H9 (cell line): ENCODE measurements around the gene MSMO1. TPM values are rescaled to one million over a fixed set of nuclear protein-coding genes. Genes with fewer than 3 reads are reported as not detected.

Source experiments
- DNase-seq: peaks from one replicate; pipeline ENCODE4 v3.0.0-alpha.2; 2017
- H2AFZ ChIP-seq: one replicate; pipeline ENCODE4 v1.6.1; 2013; ENCODE audit warnings: mild to moderate bottlenecking, low read length, control low read depth, moderate library complexity
- H2AK5ac ChIP-seq: 2 replicates; pipeline ENCODE4 v1.6.1; 2013; ENCODE audit warnings: low read length, control low read depth, mixed read lengths; ENCODE audit not compliant: insufficient read length
- H2BK120ac ChIP-seq: one replicate; pipeline ENCODE4 v1.6.1; 2013; ENCODE audit warnings: low read depth, mild to moderate bottlenecking, low read length, control low read depth, inconsistent platforms; ENCODE audit not compliant: poor library complexity, severe bottlenecking
- H2BK12ac ChIP-seq: 2 replicates; pipeline ENCODE4 v1.6.1; 2013; ENCODE audit warnings: low read length, control low read depth, mixed read lengths, low read depth; ENCODE audit not compliant: insufficient read length
- H2BK15ac ChIP-seq: 2 replicates; pipeline ENCODE4 v1.6.1; 2013; ENCODE audit warnings: low read depth, low read length, control low read depth
- H2BK20ac ChIP-seq: one replicate; pipeline ENCODE4 v1.6.1; 2013; ENCODE audit warnings: low read depth, mild to moderate bottlenecking, low read length, control low read depth, inconsistent platforms; ENCODE audit not compliant: poor library complexity, severe bottlenecking
- H2BK5ac ChIP-seq: 2 replicates; pipeline ENCODE4 v1.6.1; 2013; ENCODE audit warnings: low read length, control low read depth, mixed read lengths; ENCODE audit not compliant: insufficient read length
- H3K14ac ChIP-seq: 2 replicates; pipeline ENCODE4 v1.6.1; 2013; ENCODE audit warnings: low read length, control low read depth; ENCODE audit not compliant: insufficient read depth
- H3K18ac ChIP-seq: 2 replicates; pipeline ENCODE4 v1.6.1; 2013; ENCODE audit warnings: low read depth, mild to moderate bottlenecking, mixed read lengths, low read length, control low read depth; ENCODE audit not compliant: insufficient read length
- H3K23ac ChIP-seq: 2 replicates; pipeline ENCODE4 v1.6.1; 2013; ENCODE audit warnings: low read length, control low read depth, mixed read lengths, low read depth; ENCODE audit not compliant: insufficient read length
- H3K23me2 ChIP-seq: 2 replicates; pipeline ENCODE4 v1.6.1; 2013; ENCODE audit warnings: low read depth, mild to moderate bottlenecking, mixed read lengths, low read length, control low read depth; ENCODE audit not compliant: insufficient read length, poor library complexity, severe bottlenecking
- H3K27ac ChIP-seq: 2 replicates; pipeline ENCODE4 v1.5.1; 2013; ENCODE audit warnings: low read length, control low read depth, mixed read lengths, low read depth; ENCODE audit not compliant: insufficient read length
- H3K27me3 ChIP-seq: 2 replicates; pipeline ENCODE4 v1.6.1; 2013; ENCODE audit warnings: low read length, control low read depth, inconsistent platforms; ENCODE audit not compliant: insufficient read depth
- H3K4ac ChIP-seq: 2 replicates; pipeline ENCODE4 v1.6.1; 2013; ENCODE audit warnings: low read depth, mild to moderate bottlenecking, control low read depth, inconsistent platforms, low read length, moderate library complexity
- H3K4me1 ChIP-seq: 2 replicates; pipeline ENCODE4 v1.6.1; 2013; ENCODE audit warnings: low read length, control low read depth, inconsistent platforms; ENCODE audit not compliant: insufficient read depth
- H3K4me2 ChIP-seq: 2 replicates; pipeline ENCODE4 v1.6.1; 2013; ENCODE audit warnings: low read length, control low read depth, mixed read lengths; ENCODE audit not compliant: insufficient read length, insufficient read depth
- H3K56ac ChIP-seq: 2 replicates; pipeline ENCODE4 v1.6.1; 2013; ENCODE audit warnings: low read depth, mild to moderate bottlenecking, mixed read lengths, low read length, control low read depth; ENCODE audit not compliant: insufficient read length
- H3K79me1 ChIP-seq: 2 replicates; pipeline ENCODE4 v1.6.1; 2013; ENCODE audit warnings: low read depth, mild to moderate bottlenecking, moderate library complexity, low read length, control low read depth, inconsistent platforms; ENCODE audit not compliant: insufficient read depth, poor library complexity, severe bottlenecking
- H3K79me2 ChIP-seq: 2 replicates; pipeline ENCODE4 v1.6.1; 2013; ENCODE audit warnings: low read length, control low read depth, inconsistent platforms; ENCODE audit not compliant: insufficient read depth
- H3K9ac ChIP-seq: 2 replicates; pipeline ENCODE4 v1.6.1; 2013; ENCODE audit warnings: low read length, control low read depth, mixed read lengths; ENCODE audit not compliant: insufficient read length; ENCODE audit errors: extremely low read depth
- H3K9me3 ChIP-seq: one replicate; pipeline ENCODE4 v1.6.1; 2013; ENCODE audit warnings: low read depth, low read length, inconsistent platforms; ENCODE audit not compliant: control insufficient read depth
- H3T11ph ChIP-seq: one replicate; pipeline ENCODE4 v1.6.1; 2013; ENCODE audit warnings: mild to moderate bottlenecking, low read length, control low read depth, inconsistent platforms
- H4K20me1 ChIP-seq: one replicate; pipeline ENCODE4 v1.6.1; 2013; ENCODE audit not compliant: control insufficient read depth, insufficient read length, insufficient read depth
- H4K5ac ChIP-seq: 2 replicates; pipeline ENCODE4 v1.6.1; 2013; ENCODE audit warnings: low read depth, mild to moderate bottlenecking, mixed read lengths, low read length, control low read depth; ENCODE audit not compliant: insufficient read length
- H4K8ac ChIP-seq: replicated peaks from 2 replicates; pipeline ENCODE4 v1.6.1; 2013; ENCODE audit warnings: low read length, control low read depth, mixed read lengths, low read depth; ENCODE audit not compliant: insufficient read length
- H4K91ac ChIP-seq: 2 replicates; pipeline ENCODE4 v1.6.1; 2013; ENCODE audit warnings: low read depth, mild to moderate bottlenecking, moderate library complexity, mixed read lengths, low read length, control low read depth; ENCODE audit not compliant: insufficient read length
- H3K27ac Mint-ChIP-seq, 3 experiments: 2 replicates in 2 of 3; 3 replicates in 1 of 3; pipeline ENCODE4 v1.8.0; 2020 to 2021; ENCODE audit warnings: mixed read lengths in 3 of 3, mild to moderate bottlenecking in 1 of 3, moderate library complexity in 1 of 3
- H3K27me3 Mint-ChIP-seq: 2 replicates; pipeline ENCODE4 v1.8.0; 2021; ENCODE audit warnings: low read depth, mild to moderate bottlenecking, moderate library complexity, mixed read lengths
- H3K36me3 Mint-ChIP-seq, 3 experiments: 2 replicates in 2 of 3; 3 replicates in 1 of 3; pipeline ENCODE4 v1.8.0; 2020 to 2021; ENCODE audit warnings: low read depth in 3 of 3, mixed read lengths in 3 of 3; ENCODE audit not compliant: insufficient read depth in 1 of 3
- H3K4me1 Mint-ChIP-seq, 2 experiments: 2 replicates each; pipeline ENCODE4 v1.8.0; 2020; ENCODE audit warnings: mixed read lengths in 2 of 2
- H3K4me3 Mint-ChIP-seq, 2 experiments: 2 replicates in 1 of 2; 3 replicates in 1 of 2; pipeline ENCODE4 v1.8.0; 2020 to 2021; ENCODE audit warnings: mild to moderate bottlenecking in 2 of 2, mixed read lengths in 2 of 2, moderate library complexity in 1 of 2
- H3K9me3 Mint-ChIP-seq, 2 experiments: 2 replicates in 1 of 2; 3 replicates in 1 of 2; pipeline ENCODE4 v1.8.0; 2020; ENCODE audit warnings: mild to moderate bottlenecking in 2 of 2, mixed read lengths in 2 of 2, moderate library complexity in 1 of 2
- WGBS: extraction: QIAGEN DNeasy Blood & Tissue Kit; methylation state at CpG from one replicate; pipeline ENCODE4 v1.1.7; 2013; ENCODE audit warnings: missing lambda C conversion rate, low lambda C conversion rate, mixed read lengths; ENCODE audit not compliant: insufficient read length; ENCODE audit errors: extremely low coverage; 5-methylcytosine and 5-hydroxymethylcytosine counted together
- total RNA-seq: library from RNA; stranded (reverse); gene quantifications from 2 replicates; pipeline ENCODE4 v1.2.1, GENCODE V29; 2021
- TF ChIP-seq, protein P1 (sequence below): fragments of 200-600 bp; sonication (generic); conservative IDR thresholded peaks from 3 replicates; pipeline ENCODE4 v1.8.0; 2021; ENCODE audit warnings: antibody characterized with exemption, mild to moderate bottlenecking

The MSMO1 gene
- total RNA-seq, 1 experiment from 2014 or later = 79.3 TPM

DNA sequence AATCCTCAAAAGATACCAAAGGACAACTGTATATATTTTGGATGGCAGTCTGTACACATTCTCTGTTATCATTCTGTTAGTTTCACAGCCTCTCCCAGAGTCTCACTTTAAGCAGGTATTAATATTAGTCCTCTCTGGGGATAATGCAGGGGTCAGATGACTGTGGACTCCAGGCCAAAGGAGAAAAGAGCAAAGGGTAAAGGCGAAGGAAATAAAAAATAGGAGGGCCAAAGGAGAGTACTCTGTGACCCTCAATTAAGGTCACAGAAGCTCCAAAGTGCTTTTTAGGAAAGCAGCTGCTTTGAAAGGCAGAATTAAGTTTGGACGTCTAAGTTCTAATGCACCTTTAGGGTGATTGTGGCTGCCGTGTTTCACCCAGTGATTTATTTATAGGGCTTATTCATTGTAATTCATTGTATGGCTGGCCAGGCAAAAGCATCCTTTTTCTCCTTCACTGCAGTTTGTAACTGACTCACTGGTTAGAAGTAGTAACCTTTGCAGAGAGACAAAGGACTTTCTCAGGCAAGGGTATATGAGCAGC lies 7.8 kb downstream of the MSMO1 start:
- H3K36me3 Mint-ChIP-seq = peaks cover 39 to 75% (median 70%) of the 10 kb centered on the region in 3 experiments
- peak overlapping the region; percentile 8 to 73 (median 68); a peak in 6 of 7 replicates for H3K27ac Mint-ChIP-seq
- H3K9me3 ChIP-seq = no peaks in the 10 kb centered on the region

More for the DNA sequence above, 7.8 kb downstream of the MSMO1 start:
- no peak overlapping the region; the same call in 1 of the 2 replicates for H2BK15ac ChIP-seq
- H3K4me1 ChIP-seq = no peaks in the 10 kb centered on the region
- H4K5ac ChIP-seq = no peak overlapping the region
- peaks cover 3% of the 10 kb centered on the region for H3K23me2 ChIP-seq
- Mint-ChIP-seq H3K9me3 (no peaks in the 10 kb centered on the region), H3K4me3 (no peak overlapping the region; a peak in 1 of 5 replicates), H3K4me1 (peaks cover 44 to 45% of the 10 kb centered on the region in 2 experiments), H3K27me3 (no peaks in the 10 kb centered on the region)
- no peak for DNase-seq
- no peak overlapping the region for H3K9ac ChIP-seq
- no peak overlapping the region for H2AFZ ChIP-seq
- H3K4ac ChIP-seq = no peak overlapping the region
- H2BK5ac ChIP-seq = no peak overlapping the region
- H3K56ac ChIP-seq = no peak overlapping the region
- H2AK5ac ChIP-seq = no peak overlapping the region
- H4K91ac ChIP-seq = no peak overlapping the region
- H3K79me2 ChIP-seq = peaks cover 49% of the 10 kb centered on the region
- no peaks in the 10 kb centered on the region for H3K27me3 ChIP-seq
- no peak overlapping the region for H3T11ph ChIP-seq
- no peaks in the 10 kb centered on the region for H3K79me1 ChIP-seq
- TF ChIP-seq, protein P1, sequence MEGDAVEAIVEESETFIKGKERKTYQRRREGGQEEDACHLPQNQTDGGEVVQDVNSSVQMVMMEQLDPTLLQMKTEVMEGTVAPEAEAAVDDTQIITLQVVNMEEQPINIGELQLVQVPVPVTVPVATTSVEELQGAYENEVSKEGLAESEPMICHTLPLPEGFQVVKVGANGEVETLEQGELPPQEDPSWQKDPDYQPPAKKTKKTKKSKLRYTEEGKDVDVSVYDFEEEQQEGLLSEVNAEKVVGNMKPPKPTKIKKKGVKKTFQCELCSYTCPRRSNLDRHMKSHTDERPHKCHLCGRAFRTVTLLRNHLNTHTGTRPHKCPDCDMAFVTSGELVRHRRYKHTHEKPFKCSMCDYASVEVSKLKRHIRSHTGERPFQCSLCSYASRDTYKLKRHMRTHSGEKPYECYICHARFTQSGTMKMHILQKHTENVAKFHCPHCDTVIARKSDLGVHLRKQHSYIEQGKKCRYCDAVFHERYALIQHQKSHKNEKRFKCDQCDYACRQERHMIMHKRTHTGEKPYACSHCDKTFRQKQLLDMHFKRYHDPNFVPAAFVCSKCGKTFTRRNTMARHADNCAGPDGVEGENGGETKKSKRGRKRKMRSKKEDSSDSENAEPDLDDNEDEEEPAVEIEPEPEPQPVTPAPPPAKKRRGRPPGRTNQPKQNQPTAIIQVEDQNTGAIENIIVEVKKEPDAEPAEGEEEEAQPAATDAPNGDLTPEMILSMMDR = no peak
- no peak overlapping the region for H3K14ac ChIP-seq
- no peaks in the 10 kb centered on the region for H4K20me1 ChIP-seq
- no peak overlapping the region for H4K8ac ChIP-seq
- no peak overlapping the region for H2BK20ac ChIP-seq
- no peak overlapping the region for H2BK12ac ChIP-seq
- H3K23ac ChIP-seq = no peak overlapping the region
- H2BK120ac ChIP-seq = no peak overlapping the region
- peak overlapping the region; percentile 24 for H3K4me2 ChIP-seq
- no CpG with 5 or more reads among the region's 3 CpGs for WGBS
- H3K27ac ChIP-seq = no peak overlapping the region
- H3K18ac ChIP-seq = no peak overlapping the region
